GM18868 (cell line): ENCODE data around the gene M6PR.
A peak's percentile ranks its signal among the peaks of the same experiment; 100 is the strongest.
"Not testable (repeated sequence)": the region's sequence is repeated elsewhere in the genome, so short reads cannot be mapped to it uniquely, and the experiment has no call there.

Experiments
- ATAC-seq: cut with Tn5 transposase; IDR thresholded peaks from one replicate; pipeline ENCODE4 v1.9.1; 2021; ENCODE audit warnings: mild to moderate bottlenecking, moderate library complexity; ENCODE audit not compliant: unreplicated experiment

Gene M6PR

GRCh38 chr12:8914033-8914715, 35.3 kb downstream of the M6PR start, which contains the start of gene PHC1:
Gene PHC1, plus strand, starts transcription at chr12:8914509. Its CDS starts 3,169 bp downstream, at chr12:8917678.
- ATAC-seq: peak; percentile 68

GRCh38 chr12:8913702-8914032, 35.8 kb downstream of the M6PR start:
- ATAC-seq: no peak

- no peak for ATAC-seq
These were observed 36.5 kb downstream of the M6PR start for GRCh38 chr12:8912914-8913313.

GRCh38 chr12:8911606-8912268, 37.7 kb downstream of the M6PR start:
- ATAC-seq: no peak

GRCh38 chr12:8909752-8910151, 39.7 kb downstream of the M6PR start:
- ATAC-seq: no peak

GRCh38 chr12:8907513-8907912, 41.9 kb downstream of the M6PR start:
- ATAC-seq: no peak

GRCh38 chr12:8906266-8907180, 42.9 kb downstream of the M6PR start:
- no peak for ATAC-seq

GRCh38 chr12:8905546-8905945, 43.9 kb downstream of the M6PR start:
- no peak for ATAC-seq

GRCh38 chr12:8904665-8905064, 44.8 kb downstream of the M6PR start:
- ATAC-seq: no peak

GRCh38 chr12:8903646-8904045, 45.8 kb downstream of the M6PR start:
- no peak for ATAC-seq

GRCh38 chr12:8902703-8903102, 46.7 kb downstream of the M6PR start:
- ATAC-seq: not testable (repeated sequence)

- ATAC-seq: no peak
These were observed 49.6 kb downstream of the M6PR start for GRCh38 chr12:8899830-8900229.

GRCh38 chr12:8897081-8897480, 52.4 kb downstream of the M6PR start:
- ATAC-seq: no peak

GRCh38 chr12:8894986-8895385, 54.5 kb downstream of the M6PR start:
- no peak for ATAC-seq

- ATAC-seq: no peak
These were observed 55.1 kb downstream of the M6PR start for GRCh38 chr12:8894378-8894777.

- ATAC-seq: no peak
These were observed 57.5 kb downstream of the M6PR start for GRCh38 chr12:8891976-8892375.
